H1 (cell line): ENCODE results near the gene POU2F2. TPM values are rescaled to one million over a fixed set of nuclear protein-coding genes. Genes with fewer than 3 reads are reported as not detected.

ENCODE experiments used
- CREB1 ChIP-seq: IDR thresholded peaks from 2 replicates; pipeline ENCODE4 v1.6.1; 2012; ENCODE audit warnings: inconsistent platforms
- MAFK ChIP-seq: IDR thresholded peaks from 2 replicates; pipeline ENCODE4 v1.6.1; 2012; ENCODE audit warnings: low read depth, mild to moderate bottlenecking, improper control_type of control experiment, low read length
- RAD21 ChIP-seq, 2 experiments: IDR thresholded peaks in 1 of 2; conservative IDR thresholded peaks in 1 of 2; 2 replicates each; pipeline ENCODE4 v1.6.1; 2011; ENCODE audit warnings: low read depth in 2 of 2, low read length in 2 of 2, improper control_type of control experiment in 1 of 2, inconsistent platforms in 1 of 2, mild to moderate bottlenecking in 1 of 2, moderate library complexity in 1 of 2
- RNF2 ChIP-seq: fragments of 200-900, 300-1000 bp; sonication (generic); IDR thresholded peaks from 2 replicates; pipeline ENCODE4 v1.7.1; 2016; ENCODE audit warnings: borderline replicate concordance, low read depth, mild to moderate bottlenecking, antibody characterized with exemption, low read length; ENCODE audit not compliant: poor library complexity, severe bottlenecking; ENCODE audit errors: missing control alignments
- SAP30 ChIP-seq: fragments of 300-600 bp; sonication (generic); IDR thresholded peaks from 2 replicates; pipeline ENCODE4 v1.7.1; 2012; ENCODE audit warnings: low read length, moderate library complexity, mild to moderate bottlenecking, inconsistent platforms; ENCODE audit not compliant: insufficient read depth, insufficient replicate concordance
- SIX5 ChIP-seq: IDR thresholded peaks from 2 replicates; pipeline ENCODE4 v1.6.1; 2011; ENCODE audit warnings: mild to moderate bottlenecking, low read depth, low read length
- SP4 ChIP-seq: IDR thresholded peaks from 2 replicates; pipeline ENCODE4 v1.6.1; 2012; ENCODE audit warnings: low read length, inconsistent platforms
- TAF1 ChIP-seq: IDR thresholded peaks from 2 replicates; pipeline ENCODE4 v1.6.1; 2011; ENCODE audit warnings: mild to moderate bottlenecking, low read depth, low read length
- polyA plus RNA-seq, 7 experiments: library from polyadenylated mRNA; depleted of rRNA in 3 of 7; stranded (reverse) in 5 of 7; unstranded in 2 of 7; fragments of >200 nt in 5 of 7; fragments of 200-250 nt in 2 of 7; gene quantifications; 1 replicate in 5 of 7; 2 replicates in 1 of 7; 4 replicates in 1 of 7; pipeline versions ENCODE4 v1.2.1 to v1.2.3, GENCODE V29; 2011 to 2013; ENCODE audit warnings: missing spikeins in 2 of 7, mixed read lengths in 2 of 7
- total RNA-seq: library from RNA; stranded (reverse); fragmentation: NEBNext Ultra II Directional; extraction: Animal tissue kit (Norgen Biotek cat#: 25700); gene quantifications from 2 replicates; pipeline ENCODE4 v1.2.1, GENCODE V29; 2021
- TF ChIP-seq, protein P1 (sequence below): fragments of 300-600 bp; sonication (generic); IDR thresholded peaks from 2 replicates; pipeline ENCODE4 v1.7.1; 2012; ENCODE audit warnings: low read length, moderate library complexity, mild to moderate bottlenecking, inconsistent platforms; ENCODE audit not compliant: insufficient replicate concordance
- TF ChIP-seq, protein P2 (sequence below): IDR thresholded peaks from 2 replicates; pipeline ENCODE4 v1.6.1; 2011; ENCODE audit warnings: low read depth, mild to moderate bottlenecking, low read length; ENCODE audit not compliant: insufficient read depth

POU2F2 gene
- total and polyA plus RNA-seq, 2 of the 8 experiments (the other 6 are each of a cell fraction or from before 2014, with no cell fraction given), result 5.0 to 6.1 TPM

DNA sequence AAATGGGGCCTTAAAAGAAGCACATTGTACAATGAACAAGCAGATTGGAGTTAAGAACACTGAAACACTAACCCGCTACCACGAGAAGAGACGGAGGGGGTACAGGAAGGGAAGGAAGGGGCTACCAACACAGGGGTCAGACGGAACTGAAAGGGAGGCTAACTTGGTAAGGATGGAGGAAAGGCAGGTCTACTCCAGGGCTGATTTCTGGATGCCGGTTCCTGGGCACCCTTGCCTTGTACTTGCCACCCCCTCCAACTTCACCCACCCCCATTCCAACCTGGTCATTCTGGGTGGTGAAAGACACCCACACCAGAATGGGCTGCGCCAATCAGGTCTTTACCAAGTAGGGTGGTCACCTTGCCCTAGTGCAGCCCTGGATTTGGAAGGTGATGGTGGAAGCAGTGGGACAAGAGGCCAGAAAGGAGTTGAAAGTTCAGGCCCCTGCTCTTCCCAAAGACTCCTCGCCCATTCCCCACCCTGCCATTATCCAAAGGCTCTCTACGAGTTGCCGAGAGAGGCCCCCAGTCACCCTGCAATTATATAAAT, 46.0 kb downstream of the POU2F2 start (continued):
- TF ChIP-seq, protein P1, sequence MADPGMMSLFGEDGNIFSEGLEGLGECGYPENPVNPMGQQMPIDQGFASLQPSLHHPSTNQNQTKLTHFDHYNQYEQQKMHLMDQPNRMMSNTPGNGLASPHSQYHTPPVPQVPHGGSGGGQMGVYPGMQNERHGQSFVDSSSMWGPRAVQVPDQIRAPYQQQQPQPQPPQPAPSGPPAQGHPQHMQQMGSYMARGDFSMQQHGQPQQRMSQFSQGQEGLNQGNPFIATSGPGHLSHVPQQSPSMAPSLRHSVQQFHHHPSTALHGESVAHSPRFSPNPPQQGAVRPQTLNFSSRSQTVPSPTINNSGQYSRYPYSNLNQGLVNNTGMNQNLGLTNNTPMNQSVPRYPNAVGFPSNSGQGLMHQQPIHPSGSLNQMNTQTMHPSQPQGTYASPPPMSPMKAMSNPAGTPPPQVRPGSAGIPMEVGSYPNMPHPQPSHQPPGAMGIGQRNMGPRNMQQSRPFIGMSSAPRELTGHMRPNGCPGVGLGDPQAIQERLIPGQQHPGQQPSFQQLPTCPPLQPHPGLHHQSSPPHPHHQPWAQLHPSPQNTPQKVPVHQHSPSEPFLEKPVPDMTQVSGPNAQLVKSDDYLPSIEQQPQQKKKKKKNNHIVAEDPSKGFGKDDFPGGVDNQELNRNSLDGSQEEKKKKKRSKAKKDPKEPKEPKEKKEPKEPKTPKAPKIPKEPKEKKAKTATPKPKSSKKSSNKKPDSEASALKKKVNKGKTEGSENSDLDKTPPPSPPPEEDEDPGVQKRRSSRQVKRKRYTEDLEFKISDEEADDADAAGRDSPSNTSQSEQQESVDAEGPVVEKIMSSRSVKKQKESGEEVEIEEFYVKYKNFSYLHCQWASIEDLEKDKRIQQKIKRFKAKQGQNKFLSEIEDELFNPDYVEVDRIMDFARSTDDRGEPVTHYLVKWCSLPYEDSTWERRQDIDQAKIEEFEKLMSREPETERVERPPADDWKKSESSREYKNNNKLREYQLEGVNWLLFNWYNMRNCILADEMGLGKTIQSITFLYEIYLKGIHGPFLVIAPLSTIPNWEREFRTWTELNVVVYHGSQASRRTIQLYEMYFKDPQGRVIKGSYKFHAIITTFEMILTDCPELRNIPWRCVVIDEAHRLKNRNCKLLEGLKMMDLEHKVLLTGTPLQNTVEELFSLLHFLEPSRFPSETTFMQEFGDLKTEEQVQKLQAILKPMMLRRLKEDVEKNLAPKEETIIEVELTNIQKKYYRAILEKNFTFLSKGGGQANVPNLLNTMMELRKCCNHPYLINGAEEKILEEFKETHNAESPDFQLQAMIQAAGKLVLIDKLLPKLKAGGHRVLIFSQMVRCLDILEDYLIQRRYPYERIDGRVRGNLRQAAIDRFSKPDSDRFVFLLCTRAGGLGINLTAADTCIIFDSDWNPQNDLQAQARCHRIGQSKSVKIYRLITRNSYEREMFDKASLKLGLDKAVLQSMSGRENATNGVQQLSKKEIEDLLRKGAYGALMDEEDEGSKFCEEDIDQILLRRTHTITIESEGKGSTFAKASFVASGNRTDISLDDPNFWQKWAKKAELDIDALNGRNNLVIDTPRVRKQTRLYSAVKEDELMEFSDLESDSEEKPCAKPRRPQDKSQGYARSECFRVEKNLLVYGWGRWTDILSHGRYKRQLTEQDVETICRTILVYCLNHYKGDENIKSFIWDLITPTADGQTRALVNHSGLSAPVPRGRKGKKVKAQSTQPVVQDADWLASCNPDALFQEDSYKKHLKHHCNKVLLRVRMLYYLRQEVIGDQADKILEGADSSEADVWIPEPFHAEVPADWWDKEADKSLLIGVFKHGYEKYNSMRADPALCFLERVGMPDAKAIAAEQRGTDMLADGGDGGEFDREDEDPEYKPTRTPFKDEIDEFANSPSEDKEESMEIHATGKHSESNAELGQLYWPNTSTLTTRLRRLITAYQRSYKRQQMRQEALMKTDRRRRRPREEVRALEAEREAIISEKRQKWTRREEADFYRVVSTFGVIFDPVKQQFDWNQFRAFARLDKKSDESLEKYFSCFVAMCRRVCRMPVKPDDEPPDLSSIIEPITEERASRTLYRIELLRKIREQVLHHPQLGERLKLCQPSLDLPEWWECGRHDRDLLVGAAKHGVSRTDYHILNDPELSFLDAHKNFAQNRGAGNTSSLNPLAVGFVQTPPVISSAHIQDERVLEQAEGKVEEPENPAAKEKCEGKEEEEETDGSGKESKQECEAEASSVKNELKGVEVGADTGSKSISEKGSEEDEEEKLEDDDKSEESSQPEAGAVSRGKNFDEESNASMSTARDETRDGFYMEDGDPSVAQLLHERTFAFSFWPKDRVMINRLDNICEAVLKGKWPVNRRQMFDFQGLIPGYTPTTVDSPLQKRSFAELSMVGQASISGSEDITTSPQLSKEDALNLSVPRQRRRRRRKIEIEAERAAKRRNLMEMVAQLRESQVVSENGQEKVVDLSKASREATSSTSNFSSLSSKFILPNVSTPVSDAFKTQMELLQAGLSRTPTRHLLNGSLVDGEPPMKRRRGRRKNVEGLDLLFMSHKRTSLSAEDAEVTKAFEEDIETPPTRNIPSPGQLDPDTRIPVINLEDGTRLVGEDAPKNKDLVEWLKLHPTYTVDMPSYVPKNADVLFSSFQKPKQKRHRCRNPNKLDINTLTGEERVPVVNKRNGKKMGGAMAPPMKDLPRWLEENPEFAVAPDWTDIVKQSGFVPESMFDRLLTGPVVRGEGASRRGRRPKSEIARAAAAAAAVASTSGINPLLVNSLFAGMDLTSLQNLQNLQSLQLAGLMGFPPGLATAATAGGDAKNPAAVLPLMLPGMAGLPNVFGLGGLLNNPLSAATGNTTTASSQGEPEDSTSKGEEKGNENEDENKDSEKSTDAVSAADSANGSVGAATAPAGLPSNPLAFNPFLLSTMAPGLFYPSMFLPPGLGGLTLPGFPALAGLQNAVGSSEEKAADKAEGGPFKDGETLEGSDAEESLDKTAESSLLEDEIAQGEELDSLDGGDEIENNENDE, result no peak
- TF ChIP-seq MAFK, result no peak
- TF ChIP-seq, protein P2, sequence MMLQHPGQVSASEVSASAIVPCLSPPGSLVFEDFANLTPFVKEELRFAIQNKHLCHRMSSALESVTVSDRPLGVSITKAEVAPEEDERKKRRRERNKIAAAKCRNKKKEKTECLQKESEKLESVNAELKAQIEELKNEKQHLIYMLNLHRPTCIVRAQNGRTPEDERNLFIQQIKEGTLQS, result no peak
- TF ChIP-seq RNF2, result no peak
- TF ChIP-seq SAP30, result no peak
- TF ChIP-seq SIX5, result no peak
- TF ChIP-seq RAD21 (IDR thresholded peaks at IDR 0.05 in 1 of 2, conservative IDR thresholded peaks at IDR 0.05 in 1 of 2; ENCODE audit: low read depth in 2 of 2, low read length in 2 of 2), result no peak
- no peak for TF ChIP-seq TAF1
- no peak for TF ChIP-seq SP4
- no peak for TF ChIP-seq CREB1
